ENCODE measurements around the gene UBXN10.
"Not testable (repeated sequence)": the region's sequence is repeated elsewhere in the genome, so short reads cannot be mapped to it uniquely, and the experiment has no call there.

UBXN10 gene

GRCh38 chr1:20200966-20201365 lies 15.1 kb downstream of the UBXN10 start:
- DNase-seq (ENCODE audit: low read depth) = no peak

- no peak for DNase-seq (ENCODE audit: low read depth)
Observed at GRCh38 chr1:20202166-20202565, 16.3 kb downstream of the UBXN10 start.

DNA sequence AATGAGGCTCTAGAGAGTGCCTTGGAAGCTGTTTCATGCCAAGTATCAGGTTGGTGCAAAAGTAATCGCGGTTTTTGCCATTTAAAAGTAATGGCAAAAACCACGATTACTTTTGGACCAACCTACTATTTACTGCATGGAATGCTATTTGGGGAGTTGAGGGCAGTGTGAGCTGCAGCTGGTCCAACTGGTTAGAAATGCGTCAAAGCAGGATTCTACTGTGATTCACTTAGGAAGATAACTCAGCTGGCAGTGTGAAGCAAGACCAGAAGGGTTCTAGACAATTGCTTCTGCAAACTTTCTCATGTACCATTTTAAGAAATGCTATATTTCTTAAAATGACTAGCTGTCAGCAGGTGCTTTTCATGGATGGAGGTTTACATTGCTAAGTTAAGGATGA lies 21.6 kb downstream of the UBXN10 start:
- DNase-seq (ENCODE audit: low read depth) = no peak

GRCh38 chr1:20209471-20209870 lies 23.6 kb downstream of the UBXN10 start:
- no peak for DNase-seq (ENCODE audit: low read depth)

DNA sequence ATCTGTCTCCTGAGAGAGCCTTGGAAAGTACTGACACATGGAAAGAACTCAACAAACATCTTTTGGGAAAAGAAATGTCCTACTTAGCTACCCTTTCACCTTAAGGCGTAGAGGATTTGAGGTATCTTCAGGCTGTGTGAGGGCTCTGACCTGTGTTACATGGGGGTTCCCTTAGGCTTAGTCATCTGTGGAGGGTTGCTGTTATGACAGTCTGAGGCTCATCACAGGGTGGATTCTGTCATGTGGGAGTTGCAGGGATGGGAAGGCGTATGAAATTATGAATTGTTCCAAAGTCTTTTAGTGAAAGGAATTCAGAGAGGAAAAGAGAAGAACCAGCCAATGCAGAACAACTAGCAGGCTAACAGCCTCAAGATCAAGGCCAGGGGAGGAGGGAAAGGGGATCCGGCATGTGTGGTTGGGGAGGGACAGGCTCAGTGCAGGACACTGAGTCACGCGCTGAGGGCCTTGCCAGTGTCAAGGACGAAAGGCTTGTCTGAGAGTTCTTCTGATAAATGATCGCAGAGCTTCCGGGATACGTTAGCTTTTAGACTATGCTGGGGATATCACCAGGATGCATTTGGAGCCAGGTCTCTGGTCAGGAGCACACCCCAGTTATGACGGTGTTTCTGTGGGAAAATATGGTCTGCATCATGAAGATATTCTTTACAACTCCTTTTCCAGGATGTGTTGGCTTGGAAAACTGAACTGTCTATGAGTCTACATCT lies 25.0 kb downstream of the UBXN10 start:
- DNase-seq (ENCODE audit: low read depth) = no peak

GRCh38 chr1:20211511-20211931 lies 25.6 kb downstream of the UBXN10 start:
- no peak for DNase-seq (ENCODE audit: low read depth)

DNA sequence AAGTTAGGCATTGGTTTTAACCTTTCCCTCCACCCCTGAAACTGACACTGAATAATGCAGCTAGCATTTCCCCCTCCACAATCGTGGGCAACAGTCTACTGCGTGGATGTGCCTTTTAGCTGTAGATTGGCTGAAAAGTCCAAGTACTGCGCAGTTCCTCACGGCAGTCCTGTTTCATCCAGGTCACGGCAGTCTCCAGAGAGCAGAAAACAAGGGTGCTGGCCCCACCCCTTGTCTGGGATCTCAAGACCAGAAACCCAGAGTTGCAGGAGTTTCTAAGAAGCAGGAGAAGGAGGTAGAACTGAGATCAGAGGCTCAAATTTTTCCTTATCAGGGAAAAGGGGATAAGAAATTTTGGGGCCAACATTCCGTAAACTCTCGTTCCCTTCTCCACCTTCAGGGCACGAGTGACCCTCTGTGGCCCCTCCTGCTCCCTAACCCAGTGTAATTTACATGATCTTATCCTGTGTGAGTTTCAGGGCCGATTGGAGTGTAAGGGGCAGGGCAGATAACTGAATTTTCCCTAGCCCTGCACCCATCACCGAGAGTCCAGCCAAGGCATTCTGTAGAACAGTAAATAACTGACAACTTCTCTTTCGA lies 26.3 kb downstream of the UBXN10 start:
- DNase-seq (ENCODE audit: low read depth) = no peak

GRCh38 chr1:20212685-20213331 lies 26.9 kb downstream of the UBXN10 start:
- DNase-seq (ENCODE audit: low read depth) = peak; percentile 13

- DNase-seq (ENCODE audit: low read depth) = no peak
Observed at GRCh38 chr1:20215716-20216115, 29.8 kb downstream of the UBXN10 start.

- no peak for DNase-seq (ENCODE audit: low read depth)
Observed at GRCh38 chr1:20216574-20216973, 30.7 kb downstream of the UBXN10 start.

- DNase-seq (ENCODE audit: low read depth) = not testable (repeated sequence)
Observed at GRCh38 chr1:20219053-20219452, 33.2 kb downstream of the UBXN10 start.

- DNase-seq (ENCODE audit: low read depth) = no peak
Observed at GRCh38 chr1:20220036-20220435, 34.1 kb downstream of the UBXN10 start.

- DNase-seq (ENCODE audit: low read depth) = no peak
Observed at GRCh38 chr1:20223106-20223505, 37.2 kb downstream of the UBXN10 start.

DNA sequence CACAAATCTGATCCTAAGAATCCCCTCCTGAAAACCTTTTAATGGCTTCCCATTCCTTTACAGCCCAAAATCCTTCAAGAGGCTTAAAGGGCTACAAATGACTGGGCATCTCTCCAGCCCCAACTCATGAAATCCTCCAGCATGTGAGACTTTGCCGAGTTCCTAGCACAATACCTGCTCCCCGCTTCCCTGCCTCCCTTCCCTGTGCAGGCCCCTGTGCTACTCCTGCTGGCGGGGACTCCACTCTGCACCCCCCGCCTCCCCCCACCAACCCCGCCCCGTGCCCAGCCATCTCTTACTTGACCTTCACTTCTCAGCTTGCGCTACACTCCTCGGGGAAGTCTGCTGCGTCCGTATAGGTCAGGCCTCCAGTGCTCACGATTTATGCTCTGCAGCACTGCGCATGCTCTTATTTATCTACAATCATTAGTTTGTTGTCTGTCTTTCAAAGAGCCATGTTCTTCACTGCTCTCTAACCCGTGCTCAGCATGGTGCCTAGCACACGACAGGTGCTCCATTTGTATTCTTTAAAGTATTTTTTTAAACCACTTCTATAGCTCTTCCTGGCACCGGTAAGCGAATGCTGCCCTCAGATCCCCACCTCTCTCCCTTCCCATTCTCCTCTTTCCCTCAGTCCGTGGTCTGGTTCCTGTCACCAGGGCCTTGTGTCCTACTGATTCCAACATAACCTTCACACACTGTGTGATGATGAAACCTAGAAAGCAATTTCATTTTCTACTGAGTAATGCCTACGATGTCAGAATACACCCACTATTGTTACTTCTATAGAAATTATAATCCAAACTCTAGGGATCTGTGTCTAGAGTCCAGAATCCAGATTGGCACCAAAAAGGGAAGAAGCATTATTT lies 37.9 kb downstream of the UBXN10 start:
- no peak for DNase-seq (ENCODE audit: low read depth)

GRCh38 chr1:20224546-20224945 lies 38.6 kb downstream of the UBXN10 start:
- no peak for DNase-seq (ENCODE audit: low read depth)

DNA sequence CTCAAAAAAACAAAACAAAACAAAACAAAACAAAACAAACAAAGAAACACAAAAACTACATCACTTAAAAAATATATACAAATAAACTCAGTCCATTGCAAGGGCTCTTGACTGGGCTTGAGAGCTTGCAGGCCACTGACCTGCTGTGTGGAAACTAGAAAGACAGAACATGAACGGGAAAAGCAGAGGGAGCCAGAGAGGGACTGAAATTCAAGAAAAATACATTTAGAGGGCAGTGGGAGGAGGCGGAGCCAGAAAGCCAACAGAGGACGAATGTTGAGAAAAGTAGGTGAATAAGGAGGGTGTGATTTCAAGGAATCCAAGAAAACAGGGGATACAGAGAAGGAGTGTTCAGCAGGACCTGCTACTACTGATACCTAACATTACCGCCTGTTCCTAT lies 41.8 kb downstream of the UBXN10 start:
- no peak for DNase-seq (ENCODE audit: low read depth)

- no peak for DNase-seq (ENCODE audit: low read depth)
Observed at GRCh38 chr1:20228314-20228825, 42.5 kb downstream of the UBXN10 start.

DNA sequence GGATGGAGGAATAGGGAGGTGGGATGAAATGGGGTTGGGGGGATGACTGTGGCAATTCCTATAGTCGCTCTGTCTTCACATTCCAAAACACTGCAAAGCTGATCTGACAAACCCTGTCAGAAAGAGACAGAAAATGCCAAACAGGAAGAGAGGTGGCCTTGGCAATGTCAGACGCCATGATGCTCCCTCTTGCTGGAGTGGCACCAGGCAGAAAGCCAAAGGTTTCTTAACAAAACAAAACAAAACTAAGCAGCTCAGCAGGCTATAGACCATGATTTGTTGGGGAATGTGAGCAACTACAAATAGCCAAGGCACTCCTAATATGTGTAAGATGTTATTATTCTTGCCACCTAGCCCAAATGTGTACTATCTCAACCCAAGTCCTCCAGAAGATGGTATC lies 43.3 kb downstream of the UBXN10 start:
- DNase-seq (ENCODE audit: low read depth) = no peak

DNA sequence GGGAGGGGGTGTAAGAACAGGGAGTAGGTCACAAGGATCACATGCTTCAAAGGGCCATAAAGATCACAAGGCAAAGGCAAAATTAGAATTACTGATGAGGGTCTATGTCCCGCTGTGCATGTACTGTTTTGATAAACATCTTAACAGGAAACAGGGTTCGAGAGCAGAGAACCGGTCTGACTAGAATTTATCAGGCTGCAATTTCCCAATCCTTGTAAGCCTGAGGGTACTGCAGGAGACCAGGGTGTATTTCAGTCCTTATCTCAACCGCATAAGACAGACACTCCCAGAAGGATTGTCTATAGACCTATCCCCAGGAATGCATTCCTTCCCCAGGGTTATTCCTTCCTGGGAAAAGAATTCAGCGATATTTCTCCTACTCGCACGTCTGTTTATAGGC lies 46.7 kb downstream of the UBXN10 start:
- DNase-seq (ENCODE audit: low read depth) = not testable (repeated sequence)

DNA sequence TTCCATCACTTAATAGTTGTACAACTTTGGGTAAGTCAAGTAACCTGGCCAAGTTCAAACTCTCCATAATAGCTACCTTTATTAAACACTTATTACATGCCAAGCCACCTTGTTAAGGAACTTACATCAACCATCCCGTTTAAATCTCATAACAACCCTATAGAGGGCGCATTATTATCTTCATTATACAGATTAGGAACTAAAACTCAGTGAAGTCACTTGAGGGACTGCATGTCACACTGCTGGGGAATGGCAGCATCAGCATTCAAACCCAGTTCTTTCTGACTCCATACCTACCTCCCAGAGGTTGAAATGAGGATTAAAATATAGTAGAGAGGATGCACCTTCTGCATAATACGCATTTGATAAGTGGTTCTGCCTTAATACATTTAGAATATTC lies 47.5 kb downstream of the UBXN10 start:
- no peak for DNase-seq (ENCODE audit: low read depth)

GRCh38 chr1:20233866-20234265 lies 48.0 kb downstream of the UBXN10 start:
- DNase-seq (ENCODE audit: low read depth) = no peak

Measured in stimulated activated CD8-positive, alpha-beta memory T cell treated with anti-CD3 and anti-CD28 coated beads, Interleukin-15, amount 100 ng/mL, for 1 hour (primary cell).